Hematopoietic multipotent progenitor cell treated with erythropoietin and hydrocortisone succinate and interleukin-3 and kit ligand, for 17 days (in vitro differentiated cells): ENCODE results near the gene TRPV3.
"Not testable (repeated sequence)": the region's sequence is repeated elsewhere in the genome, so short reads cannot be mapped to it uniquely, and the experiment has no call there.

Experiments
- DNase-seq: peaks from one replicate; pipeline ENCODE4 v3.0.0-alpha.2; 2015; ENCODE audit warnings: low spot score

The TRPV3 gene

DNA sequence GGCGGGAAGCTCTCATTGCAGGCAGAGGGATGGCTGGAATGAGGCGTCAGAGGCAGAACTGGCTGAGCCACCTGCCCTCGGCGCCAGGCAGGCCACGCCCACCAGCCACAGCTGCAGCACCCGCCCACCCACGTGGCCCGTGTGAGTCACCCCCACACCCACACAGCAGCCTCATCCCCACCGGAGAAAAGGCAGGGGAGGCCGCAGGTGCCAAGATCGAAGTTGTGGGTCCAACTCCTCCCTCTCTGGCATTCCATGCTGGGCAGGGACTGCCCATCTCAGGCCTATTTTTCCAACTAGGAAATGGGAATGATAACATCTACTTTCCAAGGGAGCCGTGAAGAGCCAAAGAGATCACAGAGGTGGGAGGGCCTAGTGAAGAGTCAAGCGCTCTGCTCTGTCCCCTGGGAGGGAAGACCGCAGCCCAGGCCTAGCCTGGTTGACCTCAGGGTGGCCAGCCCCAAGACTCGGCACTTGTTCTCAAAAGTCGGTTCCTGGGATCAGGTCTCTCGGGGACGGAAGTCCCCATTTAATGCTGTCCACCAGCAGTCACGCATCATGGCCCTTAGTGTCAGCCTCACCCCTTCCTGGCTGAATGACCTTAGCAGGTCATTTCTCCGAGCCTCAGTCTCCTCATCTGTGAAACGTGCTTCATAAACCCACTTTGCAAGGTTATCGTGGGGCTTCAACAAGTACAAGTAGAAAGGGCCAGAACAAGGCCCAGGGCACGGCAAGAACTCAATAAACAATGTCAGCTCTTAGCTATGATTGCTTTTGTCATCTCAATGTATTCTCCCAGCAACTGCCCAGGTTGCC lies at the start of gene TRPV3:
Gene TRPV3, minus strand, starts transcription at position 45 of the 816 bp plus-strand sequence. CDS start 2,962 bp downstream, outside the sequence.
- no peak for DNase-seq

DNA sequence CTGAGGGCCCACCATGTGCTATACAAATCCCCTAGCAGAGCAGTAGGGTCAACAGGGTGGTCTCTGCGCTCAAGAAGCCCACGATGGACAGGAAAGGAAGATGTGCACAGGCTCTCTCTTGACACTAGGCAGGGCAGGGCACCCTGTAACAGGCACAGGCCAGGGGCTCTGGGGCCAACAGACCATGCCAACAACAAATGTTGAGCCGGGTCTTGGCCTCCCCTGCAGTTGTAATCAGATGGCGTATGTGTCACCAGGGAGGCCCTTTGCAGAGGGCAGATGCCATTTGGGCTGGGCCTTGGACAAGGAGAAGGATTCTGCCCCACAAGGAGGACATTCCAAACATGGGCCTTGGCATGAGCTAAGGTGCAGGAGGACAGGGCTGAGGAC lies 46.3 kb upstream of the TRPV3 start:
- no peak for DNase-seq

DNA sequence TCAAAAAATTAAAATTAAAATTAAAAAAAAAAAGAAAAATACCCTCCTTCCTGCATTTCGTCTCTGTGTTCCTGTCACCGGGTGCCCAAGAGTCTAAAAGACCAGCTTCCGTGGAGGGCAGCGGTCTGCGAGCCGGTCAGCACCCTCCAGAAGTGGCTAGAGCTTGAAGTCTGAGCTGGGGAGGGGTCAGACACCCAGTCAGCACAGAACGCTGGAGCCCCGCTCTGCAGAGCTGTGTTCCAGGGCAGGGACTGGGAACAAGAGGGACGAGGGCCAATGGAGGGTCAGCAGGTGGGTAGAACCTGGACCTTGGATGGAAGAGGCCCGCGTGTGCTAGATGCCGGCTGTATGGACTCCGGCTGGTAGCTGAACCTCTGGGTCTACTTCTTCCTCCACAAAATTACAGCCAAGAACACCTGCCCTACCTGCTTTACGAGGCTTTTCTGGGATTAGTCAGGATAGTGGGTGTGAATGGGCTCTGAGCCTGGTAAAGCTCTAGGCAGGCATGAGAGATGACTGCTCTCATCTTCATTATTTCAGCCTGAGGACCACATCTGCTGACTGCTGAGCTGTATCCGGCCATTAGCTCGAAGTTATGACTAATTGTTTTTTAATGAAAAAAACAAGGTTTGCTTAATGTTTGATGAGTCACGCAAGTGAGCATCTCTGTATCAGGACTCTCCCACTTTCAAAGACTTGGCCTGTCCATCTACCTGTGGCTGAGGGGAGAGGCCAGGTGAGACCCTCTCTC lies 45.7 kb upstream of the TRPV3 start:
- no peak for DNase-seq

DNA sequence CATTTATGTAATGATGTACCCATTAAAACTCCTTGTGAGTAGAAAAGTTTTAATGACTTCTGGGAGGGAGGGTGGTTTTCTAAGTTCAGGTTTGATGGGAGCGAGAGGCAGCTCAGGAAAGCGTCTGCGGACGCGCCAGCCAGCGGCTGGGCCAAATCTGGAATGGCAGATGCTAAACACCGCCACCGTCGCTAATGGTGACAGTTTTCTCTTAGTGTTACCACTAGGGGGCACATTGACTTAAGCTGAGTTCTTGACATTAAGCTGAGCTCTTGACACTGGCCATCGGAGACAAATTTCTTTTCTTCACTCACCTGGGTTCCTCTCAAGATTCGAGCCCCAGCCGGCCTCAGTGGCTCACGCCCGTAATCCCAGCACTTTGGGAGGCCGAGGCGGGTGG lies 44.9 kb upstream of the TRPV3 start:
- peak; percentile 67 for DNase-seq

DNA sequence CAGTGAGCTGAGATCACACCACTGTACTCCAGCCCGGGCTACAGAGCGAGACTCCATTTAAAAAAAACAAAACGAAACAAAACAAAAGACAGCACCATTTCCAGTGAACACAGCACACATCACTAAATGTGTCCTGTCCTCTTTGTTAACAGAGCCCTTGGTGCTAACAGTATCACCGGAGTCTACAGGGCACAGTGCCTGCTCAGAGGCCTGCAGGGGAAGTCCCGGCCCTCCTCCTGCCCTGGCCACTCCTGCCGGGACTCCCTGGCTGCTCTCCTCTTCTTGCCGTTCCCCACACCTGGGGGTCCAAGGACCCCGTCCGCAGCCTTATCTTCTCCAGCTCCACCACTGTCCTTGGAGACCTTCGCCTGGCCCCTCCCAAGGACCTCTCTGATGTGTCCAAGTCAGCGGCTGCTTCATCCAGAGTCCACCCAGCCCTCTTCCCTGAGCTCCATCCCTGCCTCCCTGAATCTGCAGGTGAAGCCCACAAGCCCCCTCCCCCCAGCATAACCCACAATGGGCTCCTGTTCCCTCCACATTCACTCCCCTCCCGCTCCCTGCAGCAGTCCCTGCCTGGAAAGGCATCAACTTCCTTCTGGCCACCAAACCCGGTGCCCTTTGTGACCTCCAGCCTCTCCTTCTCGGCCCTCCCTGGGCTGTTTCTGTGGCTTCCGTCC lies 43.1 kb upstream of the TRPV3 start:
- no peak for DNase-seq

DNA sequence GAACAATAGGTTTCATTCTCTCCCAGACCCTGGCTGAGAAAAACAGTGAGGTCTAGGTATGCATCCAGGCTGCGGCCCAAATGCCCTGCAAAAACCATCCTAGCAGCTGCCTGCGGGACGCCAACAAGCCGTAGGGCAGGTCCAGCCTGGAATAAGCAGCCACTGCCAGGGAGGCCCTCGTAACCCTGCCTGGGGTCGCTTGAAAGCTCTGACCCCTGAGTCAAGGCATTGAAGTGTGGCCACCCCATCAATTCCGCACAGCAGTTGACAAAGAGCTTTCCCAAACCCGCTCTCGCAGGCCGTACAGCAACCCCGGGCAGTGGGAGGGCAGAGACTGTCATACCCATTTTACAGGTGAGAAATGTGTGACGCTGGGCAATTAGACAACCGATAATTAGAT lies 40.5 kb upstream of the TRPV3 start:
- DNase-seq, result no peak

DNA sequence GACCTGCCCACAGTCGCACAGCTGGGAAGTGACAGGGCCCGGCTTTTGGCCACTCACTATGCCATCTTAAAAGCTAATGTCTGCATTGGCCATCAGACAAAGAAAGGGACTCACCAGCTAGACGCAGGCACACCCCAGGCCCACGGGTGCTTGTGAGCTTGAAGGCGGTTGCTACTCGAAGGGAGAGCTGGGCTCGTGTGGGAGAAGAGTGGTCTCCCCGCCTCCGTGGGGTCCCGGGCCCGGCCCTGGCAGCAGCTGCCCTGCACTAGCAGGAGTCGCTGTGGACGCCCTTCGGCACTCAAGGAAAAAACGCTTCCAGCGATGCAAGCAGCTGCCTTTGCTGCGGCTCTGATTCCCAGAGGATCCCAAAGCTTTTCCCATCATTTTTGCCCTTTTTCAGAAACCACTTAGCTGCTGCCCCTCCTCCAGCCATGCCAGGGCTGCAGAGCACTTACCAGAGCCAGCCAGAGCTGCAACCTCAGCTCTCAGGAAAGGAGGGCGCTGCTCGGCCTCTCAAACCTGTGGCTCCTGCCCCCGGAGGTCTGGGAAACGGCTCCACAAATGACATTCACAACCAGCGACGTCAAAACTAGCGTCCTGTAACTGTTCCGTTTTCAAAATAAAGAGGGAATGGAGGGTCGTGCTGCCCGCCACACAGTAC lies 39.3 kb upstream of the TRPV3 start:
- DNase-seq, result no peak

DNA sequence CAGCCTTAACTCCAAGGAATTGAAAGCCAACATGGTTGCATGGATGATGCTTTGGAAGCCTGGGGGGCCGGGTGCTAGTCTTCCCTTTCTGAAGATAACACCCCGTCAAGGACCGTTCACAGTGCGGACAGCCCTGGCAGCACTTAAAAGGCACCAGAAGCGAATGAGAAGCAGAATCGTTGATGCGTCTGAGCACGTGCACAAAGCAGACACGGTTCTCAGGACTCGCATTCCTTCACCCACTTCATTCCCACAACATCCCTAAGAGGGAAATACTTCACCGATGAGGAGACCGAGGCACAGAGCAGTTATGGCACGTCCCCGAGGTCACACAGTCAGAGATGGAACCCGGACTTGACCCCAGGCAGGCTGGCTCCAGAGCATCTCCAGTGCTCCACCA lies 37.4 kb upstream of the TRPV3 start:
- no peak for DNase-seq

DNA sequence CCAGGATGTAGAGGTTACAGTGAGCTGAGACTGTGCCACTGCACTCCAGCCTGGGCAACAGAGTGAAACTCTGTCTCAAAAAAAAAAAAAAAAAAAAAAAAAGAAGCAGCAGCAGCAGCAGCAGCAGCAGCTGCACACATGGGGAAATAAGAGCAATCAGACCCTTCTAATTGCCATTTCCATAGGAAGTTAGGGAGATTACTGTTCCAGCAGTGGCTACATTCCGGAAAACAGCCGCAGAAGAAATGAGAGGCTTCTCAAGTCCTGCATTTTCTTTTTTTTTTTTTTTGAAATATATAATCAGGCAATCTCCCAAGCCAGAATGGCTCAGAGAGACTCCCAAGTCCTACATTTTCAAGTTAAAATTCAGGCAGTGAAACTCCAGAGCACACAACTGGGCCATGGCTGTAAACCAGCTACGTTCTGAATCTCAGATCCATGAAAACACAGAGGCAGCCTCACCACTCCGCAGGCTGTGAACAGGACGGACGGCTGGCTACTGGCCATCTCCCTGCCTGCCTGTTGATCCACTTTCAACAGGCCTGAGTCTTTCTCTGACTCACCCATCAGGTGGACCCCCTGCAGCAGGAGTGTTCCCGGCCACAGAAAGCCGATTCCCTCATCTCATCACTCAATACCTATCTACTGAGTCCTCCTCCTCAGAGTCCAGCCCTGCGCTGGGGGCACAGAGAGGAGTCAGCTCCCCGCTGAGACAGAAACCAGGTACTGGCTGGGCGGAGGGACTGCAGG lies 36.6 kb upstream of the TRPV3 start:
- no peak for DNase-seq

DNA sequence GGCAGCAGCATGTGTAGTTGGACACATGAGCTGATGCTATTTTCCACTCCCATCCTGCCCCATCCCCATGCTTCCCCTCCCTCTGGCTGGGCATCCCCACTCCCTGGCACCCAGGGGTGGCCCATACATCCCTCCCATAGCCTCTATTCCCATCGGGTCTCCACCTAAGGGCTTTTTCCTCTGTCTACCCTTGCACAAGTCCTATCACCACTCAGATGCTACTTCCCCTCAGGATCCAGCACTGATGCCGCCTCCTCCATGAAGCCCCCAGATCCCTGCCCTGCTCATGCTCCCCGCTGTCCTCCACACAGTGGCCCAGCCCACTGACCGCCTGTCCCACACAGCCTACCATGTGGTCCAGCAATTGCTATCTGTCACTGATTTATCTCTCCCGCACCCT lies 35.8 kb upstream of the TRPV3 start:
- DNase-seq, result no peak

DNA sequence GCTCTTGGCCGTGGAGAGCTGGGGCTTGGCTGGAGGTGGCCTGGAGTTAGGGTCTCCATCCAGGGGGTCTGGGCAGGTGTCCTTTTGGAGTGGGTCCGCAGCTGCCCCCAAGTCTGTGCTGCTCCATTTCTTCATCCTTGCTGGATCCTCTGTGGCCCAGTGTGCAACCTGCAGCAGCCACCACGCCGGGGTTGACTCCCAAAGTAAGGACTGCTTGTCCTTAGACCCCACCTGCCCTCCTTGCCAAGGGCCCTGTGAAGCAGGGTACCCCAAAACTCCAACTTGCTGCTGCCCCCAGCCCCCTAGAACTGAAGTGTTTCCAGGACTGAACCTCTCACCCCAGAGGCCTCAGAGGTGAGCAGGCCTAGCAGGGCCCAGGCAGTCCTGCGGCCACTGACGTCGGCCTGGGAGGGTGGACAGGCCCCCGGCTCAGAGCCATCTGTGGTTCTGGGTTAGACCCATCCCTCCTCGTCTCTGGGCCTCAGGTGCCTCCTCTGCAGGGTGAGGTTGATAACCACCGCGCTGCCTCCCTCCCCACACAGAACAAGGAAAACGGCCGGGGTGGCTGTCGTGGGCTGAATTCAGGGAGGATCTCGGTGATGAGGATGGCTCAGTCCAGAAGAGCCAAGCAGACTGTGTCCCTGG lies 34.7 kb upstream of the TRPV3 start:
- no peak for DNase-seq

DNA sequence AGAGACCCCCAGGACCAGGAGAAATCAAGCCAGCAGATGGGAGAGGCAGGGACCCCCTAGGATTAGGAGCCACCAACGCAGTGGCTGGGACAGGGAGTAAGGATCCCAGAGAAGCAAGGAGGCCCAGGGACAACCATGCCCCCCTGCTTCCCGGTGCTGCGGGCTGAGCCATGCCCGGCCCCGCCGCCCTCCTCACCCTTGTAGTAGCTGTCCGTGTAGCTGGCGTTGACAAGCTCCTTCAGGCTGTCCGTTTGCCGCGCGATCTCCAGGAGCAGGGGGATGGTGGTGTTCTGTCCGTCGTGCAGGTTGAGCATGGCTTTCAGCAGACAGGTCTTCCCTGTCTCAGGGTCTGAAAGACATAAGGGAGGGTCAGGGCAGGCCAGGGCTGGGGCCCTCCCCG lies 33.2 kb upstream of the TRPV3 start:
- DNase-seq, result no peak

DNA sequence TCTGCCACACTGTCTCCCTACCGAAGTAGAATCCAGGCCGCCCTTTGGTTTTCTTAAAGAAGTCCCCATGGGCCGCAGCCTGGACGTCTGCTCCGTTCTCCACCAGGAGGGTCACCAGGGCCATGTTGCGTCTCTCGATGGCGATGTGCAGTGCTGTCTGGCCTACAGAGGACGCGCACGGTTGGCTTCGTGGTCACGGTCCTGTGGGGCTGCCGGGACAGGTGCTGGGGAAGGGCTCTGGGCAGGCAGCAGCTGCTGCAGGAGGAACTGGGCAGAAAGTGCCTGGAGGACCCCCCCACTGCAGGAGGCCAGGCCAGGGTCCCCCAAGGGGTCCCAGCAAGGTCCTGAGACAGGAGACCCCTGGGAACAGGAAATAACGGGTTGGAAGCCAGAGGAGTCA lies 32.6 kb upstream of the TRPV3 start:
- DNase-seq, result no peak

DNA sequence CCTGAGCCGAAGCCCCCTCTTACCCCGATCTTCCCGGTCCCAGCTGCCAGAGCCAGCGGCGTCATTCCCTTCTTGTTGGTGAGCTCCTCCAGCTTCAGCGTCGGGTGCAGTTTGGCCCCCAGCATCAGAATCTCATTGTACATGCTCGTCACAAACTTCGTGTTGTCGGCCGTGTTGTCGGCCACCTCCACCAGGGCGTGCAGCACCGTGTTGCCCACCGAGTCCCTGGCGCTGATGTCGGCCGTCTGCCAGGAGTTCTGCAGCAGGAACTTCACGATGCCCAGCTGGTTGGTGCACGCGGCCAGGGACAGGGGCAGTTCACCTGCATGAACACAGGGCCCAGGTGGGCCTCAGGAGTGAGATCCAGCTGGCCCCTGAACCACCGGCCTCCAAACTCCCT lies 32.2 kb upstream of the TRPV3 start:
- no peak for DNase-seq

DNA sequence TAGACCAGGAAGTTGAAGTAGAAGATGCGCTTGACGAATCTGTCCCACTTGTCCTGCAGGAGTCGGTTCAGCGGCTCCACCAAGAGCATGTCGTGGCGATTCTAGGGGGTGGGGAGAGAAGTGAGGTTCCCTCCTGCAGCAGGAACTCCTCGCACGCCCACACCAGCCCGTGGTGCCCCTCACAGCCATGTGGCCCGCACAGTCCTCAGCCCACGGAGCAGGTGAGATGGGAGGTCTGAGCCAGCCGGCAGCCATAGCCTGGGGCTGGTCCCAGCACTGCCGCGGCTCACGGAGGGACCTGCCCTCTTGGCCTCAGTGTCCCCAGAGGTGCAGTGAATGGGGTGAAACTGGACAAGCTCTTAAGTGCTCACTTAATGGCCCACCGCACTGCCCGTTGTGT lies 28.2 kb upstream of the TRPV3 start:
- no peak for DNase-seq

DNA sequence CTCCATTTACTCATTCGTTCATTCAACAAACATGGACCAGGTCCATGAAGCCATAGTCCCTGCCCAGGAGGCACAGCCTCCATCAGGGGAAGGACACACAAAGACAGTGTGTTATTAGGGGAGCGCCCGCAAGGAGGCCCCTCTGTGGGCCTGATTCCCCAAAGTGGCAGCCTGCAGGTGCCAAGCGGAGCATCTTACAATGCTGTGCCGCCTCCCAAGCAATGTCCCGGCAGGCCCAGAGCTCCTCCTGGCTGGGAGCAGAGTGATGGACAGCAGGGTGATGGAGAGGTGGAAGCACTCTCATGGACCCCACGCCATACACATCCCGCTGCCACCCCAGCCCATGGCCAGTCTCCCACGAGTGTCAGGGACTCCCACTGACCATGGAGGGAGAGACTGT lies 25.8 kb upstream of the TRPV3 start:
- no peak for DNase-seq

DNA sequence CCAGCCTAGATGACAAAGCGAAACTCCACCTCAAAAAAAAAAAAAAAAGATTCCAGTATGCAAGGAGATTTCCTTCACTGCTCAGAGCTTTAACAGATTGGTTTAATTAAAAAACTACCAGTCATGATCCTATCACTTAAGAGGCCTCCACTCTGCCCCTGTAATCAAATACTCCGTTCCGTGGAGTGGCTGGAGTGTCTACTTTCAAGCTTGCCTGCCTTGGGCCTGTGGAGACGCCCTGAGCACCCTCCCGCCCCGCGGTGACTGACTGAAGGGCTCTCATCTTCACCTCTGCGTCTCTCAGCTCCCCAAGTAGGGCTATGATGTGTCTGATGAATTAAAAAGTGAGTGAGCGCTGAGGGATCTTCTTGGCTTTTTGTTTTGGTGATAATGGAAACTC lies 25.3 kb upstream of the TRPV3 start:
- DNase-seq, result no peak

DNA sequence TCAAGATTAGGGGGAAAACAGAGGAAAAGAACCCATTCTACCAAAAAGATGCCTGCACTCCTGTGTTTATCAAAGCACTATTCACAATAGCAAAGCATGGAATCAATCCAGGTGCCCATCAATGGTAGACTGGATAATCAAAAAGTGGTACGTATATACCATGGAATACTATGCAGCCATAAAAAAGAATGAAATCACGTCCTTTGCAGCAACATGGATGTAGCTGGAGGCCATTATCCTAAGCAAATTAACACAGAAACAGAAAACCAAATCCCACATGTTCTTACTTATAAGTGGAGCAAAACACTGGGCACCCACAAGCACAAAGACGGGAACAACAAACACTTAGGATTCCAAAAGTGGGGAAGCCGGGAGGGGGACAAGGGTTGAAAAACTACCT lies 21.1 kb upstream of the TRPV3 start:
- not testable (repeated sequence) for DNase-seq

DNA sequence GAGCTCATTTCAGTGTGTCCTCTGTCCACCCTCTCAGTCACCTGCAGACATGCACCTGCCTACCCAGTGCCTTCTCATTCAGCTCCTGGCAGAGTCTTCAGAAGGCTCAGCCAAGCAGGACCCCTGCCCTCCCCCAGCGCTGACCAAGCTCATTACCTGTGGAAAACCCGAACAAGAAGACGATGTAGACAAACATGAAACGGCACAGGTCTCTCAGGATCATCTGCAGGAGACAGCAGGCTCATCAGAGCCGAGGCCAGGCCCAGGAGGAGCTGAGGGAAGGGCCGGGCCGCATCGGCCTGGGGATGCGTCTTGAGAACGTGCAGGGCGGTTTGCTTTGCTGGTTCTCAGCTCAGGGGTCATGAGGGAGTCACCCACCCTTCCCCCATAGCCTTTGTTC lies 19.4 kb upstream of the TRPV3 start:
- DNase-seq, result no peak

DNA sequence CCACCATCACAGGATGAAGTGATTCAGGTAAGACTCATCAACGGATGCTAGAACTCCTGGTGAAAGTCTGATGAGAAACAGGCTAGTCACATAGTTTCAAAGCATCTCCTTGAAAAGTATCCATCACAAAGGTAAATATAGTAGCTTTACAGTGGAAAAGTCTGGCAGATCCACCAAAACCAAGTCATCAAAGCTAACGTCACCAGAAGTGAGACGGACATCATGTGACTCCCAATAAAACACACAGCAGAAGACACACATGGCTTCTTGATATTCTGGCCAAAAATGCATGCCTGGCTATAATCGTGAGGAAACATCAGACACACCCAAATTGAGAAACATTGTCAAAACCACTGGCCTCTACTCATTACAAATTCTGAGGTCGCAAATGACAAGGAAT lies 17.9 kb upstream of the TRPV3 start:
- DNase-seq, result no peak

DNA sequence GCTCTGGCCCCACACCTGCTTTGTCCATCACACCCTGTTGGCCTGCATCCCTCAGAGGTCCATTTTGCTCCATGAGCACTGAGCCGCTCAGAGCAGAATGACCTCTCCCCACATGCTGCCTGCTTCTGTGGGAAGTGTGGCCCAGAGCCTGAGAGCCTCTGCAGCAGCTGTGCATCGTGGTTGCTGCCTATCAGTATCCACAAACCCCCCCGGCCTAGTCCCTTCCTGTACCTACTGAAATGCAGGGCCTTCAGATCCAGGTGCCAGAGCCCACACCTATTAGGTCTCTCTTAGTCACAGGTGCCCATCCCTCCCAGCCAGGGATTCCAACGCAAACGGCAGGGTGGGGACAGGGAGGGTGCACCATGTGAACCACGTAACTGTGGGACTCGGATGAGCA lies 16.6 kb upstream of the TRPV3 start:
- DNase-seq, result no peak
